Duodenal mucosa (tissue), 2 donors: ENCODE results near the gene LRRC28.
A peak's percentile ranks its signal among the peaks of the same experiment; 100 is the strongest.

Experiments used
- H3K27ac ChIP-seq: one replicate; pipeline ENCODE4 v1.7.0; 2013; ENCODE audit warnings: low read depth, low read length
- H3K27me3 ChIP-seq, 2 donors: one replicate each; pipeline ENCODE4 v1.7.0; 2013; ENCODE audit warnings: low read length in 2 of 2, control low read depth in 1 of 2; ENCODE audit not compliant: insufficient read depth in 2 of 2, control insufficient read depth in 1 of 2
- H3K36me3 ChIP-seq, 2 donors: one replicate each; pipeline ENCODE4 v1.7.0; 2013; ENCODE audit warnings: low read length in 2 of 2, control low read depth in 1 of 2; ENCODE audit not compliant: insufficient read depth in 2 of 2, control insufficient read depth in 1 of 2
- H3K4me1 ChIP-seq, 2 donors: one replicate each; pipeline ENCODE4 v1.7.0; 2013; ENCODE audit warnings: low read length in 2 of 2, control low read depth in 1 of 2; ENCODE audit not compliant: insufficient read depth in 2 of 2, control insufficient read depth in 1 of 2
- H3K4me3 ChIP-seq, 2 donors: one replicate each; pipeline ENCODE4 v1.7.0; 2013; ENCODE audit warnings: low read length in 2 of 2, low read depth in 1 of 2
- H3K9ac ChIP-seq, 2 donors: one replicate each; pipeline ENCODE4 v1.7.0; 2013; ENCODE audit warnings: low read length in 2 of 2, low read depth in 1 of 2
- H3K9me3 ChIP-seq, 2 donors: one replicate each; pipeline ENCODE4 v1.7.0; 2013; ENCODE audit warnings: low read length in 2 of 2, control low read depth in 1 of 2; ENCODE audit not compliant: control insufficient read depth in 1 of 2

Gene LRRC28

DNA sequence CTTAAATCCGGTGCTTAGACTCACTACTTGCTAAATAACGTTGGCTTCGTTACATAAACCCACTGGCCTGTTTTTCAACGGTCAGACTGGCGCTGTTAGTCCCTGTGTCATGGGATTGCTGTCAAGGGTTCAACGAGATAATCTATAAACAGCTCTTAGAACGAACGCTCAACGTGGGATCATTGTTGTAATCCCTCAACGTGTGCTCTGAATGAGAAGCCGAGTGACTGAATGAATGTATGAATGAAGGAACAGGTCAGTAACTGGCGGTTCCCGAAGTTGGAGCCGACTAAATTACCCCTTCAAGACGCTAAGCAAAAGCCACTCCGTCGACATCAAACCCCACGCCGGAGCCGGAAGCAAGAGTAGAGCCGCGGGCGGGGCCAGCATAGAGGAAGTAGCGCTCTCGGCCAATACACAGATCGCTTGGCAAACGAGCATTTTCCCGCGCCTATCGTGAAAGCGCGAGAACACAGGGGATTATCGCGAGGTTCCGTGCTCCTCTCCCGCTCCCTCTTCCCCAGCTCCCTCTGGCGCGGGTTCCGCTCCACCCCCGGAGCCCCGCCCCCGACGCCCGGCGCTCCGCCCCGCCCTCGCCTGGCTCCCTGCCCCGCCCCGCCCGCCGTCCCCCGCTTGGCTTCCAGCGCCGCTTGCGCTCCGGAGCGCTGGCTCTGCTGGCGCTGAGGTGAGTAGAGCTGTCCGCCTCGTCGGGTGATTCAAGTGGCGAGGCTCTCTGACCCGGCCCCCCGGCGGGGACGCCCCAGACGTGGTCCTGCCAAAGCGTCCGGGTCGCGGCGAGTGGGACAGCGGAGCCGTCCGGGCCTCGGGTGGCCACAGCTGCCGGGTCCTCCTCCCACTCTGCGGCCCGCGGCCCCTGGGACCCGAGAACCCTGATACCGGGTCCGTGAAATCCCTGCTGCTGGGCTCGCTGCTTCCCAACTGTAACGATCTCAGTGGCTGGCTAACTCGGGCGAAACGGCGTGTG, at the start of gene LRRC28:
TSS of gene LRRC28 (plus strand) at position 625 of the 985 bp plus-strand sequence. CDS start 4,477 bp downstream, outside the sequence.
- H3K4me3 ChIP-seq = peak within 1 kb of the TSS; percentile 85 to 94
- H3K9me3 ChIP-seq = no peaks in the 10 kb centered on the region
- no peaks in the 10 kb centered on the region for H3K27me3 ChIP-seq
- H3K4me1 ChIP-seq = peaks cover 27 to 29% of the 10 kb centered on the region in 2 donors
- peak within 1 kb of the TSS; percentile 73 to 97 for H3K9ac ChIP-seq
- H3K36me3 ChIP-seq = no peaks in the 10 kb centered on the region
- H3K27ac ChIP-seq = peak within 1 kb of the TSS; percentile 92

- Histone ChIP-seq H3K27me3 (no peaks in the 10 kb centered on the region), H3K36me3 (peaks cover 5 to 9% of the 10 kb centered on the region in 2 donors), H3K27ac (no peak overlapping the region), H3K9me3 (no peaks in the 10 kb centered on the region), H3K9ac (no peak overlapping the region), H3K4me1 (no peaks in the 10 kb centered on the region), H3K4me3 (no peak overlapping the region)
These were observed 49.1 kb upstream of the LRRC28 start for GRCh38 chr15:99202176-99202552.

- no peaks in the 10 kb centered on the region for H3K9me3 ChIP-seq
- no peak overlapping the region for H3K9ac ChIP-seq
- H3K36me3 ChIP-seq = peaks cover 0 to 4% of the 10 kb centered on the region in 2 donors
- H3K4me1 ChIP-seq = no peaks in the 10 kb centered on the region
- H3K27ac ChIP-seq = no peak overlapping the region
- no peaks in the 10 kb centered on the region for H3K27me3 ChIP-seq
- H3K4me3 ChIP-seq = no peak overlapping the region
These were observed 43.6 kb upstream of the LRRC28 start for GRCh38 chr15:99207672-99208071.

- Histone ChIP-seq H3K27ac (no peak overlapping the region), H3K36me3 (peaks cover 0 to 4% of the 10 kb centered on the region in 2 donors), H3K9ac (no peak overlapping the region), H3K9me3 (no peaks in the 10 kb centered on the region), H3K27me3 (no peaks in the 10 kb centered on the region), H3K4me1 (no peaks in the 10 kb centered on the region), H3K4me3 (no peak overlapping the region)
These were observed 42.0 kb upstream of the LRRC28 start for GRCh38 chr15:99209326-99209725.

DNA sequence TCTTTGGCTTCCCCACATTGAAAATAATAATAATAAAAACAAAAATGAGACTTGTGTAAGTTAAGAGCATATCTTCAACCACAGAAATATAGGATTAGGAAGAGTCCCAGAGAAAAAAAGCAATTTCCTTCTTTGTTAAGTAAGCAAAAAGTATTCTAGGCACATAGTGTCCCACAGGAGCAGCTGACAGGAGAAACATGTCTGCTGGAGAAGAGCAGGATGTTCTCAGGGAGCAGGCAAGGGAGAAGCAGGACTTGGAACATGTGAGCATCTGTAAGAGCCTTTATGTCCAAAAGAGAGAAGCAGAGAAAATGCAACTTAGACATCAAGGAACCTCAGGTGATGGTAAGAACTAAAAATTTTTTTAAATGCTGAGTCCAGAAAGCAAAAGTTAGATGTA, 40.9 kb upstream of the LRRC28 start:
- Histone ChIP-seq H3K27me3 (no peaks in the 10 kb centered on the region), H3K9ac (no peak overlapping the region), H3K4me1 (no peaks in the 10 kb centered on the region), H3K9me3 (no peaks in the 10 kb centered on the region), H3K27ac (no peak overlapping the region), H3K36me3 (peaks cover 0 to 4% of the 10 kb centered on the region in 2 donors), H3K4me3 (no peak overlapping the region)

DNA sequence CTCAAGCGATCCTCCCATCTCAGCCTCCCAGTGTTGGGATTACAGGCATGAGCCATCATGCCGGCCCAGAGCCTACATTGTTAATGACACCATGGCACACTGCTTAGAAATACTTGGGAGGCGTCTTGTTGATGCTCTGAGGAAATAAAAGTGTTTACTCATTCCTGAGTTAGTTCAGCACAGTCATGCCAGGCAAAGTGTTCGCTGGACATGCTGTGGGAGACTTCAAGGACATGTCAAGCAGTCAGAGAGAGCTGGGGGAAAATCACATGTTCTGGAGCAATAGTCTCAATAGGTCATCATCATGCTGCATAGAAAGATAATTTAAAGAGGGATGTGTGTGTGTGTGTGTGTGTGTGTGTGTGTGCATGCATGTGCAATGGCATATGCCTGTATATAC, 39.4 kb upstream of the LRRC28 start:
- no peak overlapping the region for H3K27ac ChIP-seq
- H3K4me1 ChIP-seq = no peaks in the 10 kb centered on the region
- H3K9ac ChIP-seq = no peak overlapping the region
- H3K4me3 ChIP-seq = no peak overlapping the region
- no peaks in the 10 kb centered on the region for H3K27me3 ChIP-seq
- H3K36me3 ChIP-seq = peaks cover 0 to 4% of the 10 kb centered on the region in 2 donors
- H3K9me3 ChIP-seq = no peaks in the 10 kb centered on the region

GRCh38 chr15:99212406-99212805, 38.9 kb upstream of the LRRC28 start:
- Histone ChIP-seq H3K4me1 (no peaks in the 10 kb centered on the region), H3K27ac (no peak overlapping the region), H3K9me3 (no peaks in the 10 kb centered on the region), H3K36me3 (peaks cover 0 to 4% of the 10 kb centered on the region in 2 donors), H3K27me3 (no peaks in the 10 kb centered on the region), H3K4me3 (no peak overlapping the region), H3K9ac (no peak overlapping the region)

DNA sequence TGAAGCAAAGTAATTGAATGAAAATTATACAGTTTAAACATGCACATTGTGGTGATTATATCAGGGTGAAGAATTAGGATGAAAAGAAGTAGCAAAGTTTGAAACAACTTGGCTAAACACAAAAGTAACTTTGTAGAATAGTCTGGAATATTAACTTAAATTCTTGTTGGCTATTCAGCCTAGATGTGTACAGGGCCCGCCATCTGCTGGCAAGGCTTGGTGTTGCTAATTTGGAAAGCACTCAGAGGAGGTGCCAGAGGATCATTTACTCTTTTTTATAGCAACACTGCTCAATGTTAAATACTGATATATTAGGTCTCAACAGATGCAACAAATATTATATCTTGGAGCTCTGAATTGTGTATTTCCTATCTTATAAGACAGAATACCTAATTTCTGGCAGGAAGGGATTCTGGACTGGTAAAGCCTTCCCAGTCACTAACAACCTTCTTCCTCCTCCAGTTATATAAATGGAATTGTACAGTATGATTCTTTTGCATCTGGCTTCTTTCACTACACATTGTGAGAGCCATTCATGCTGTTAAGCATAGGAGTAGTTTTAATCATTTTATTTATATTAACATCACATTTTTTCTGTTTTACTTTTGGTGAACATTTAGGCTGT, 38.0 kb upstream of the LRRC28 start:
- no peaks in the 10 kb centered on the region for H3K27me3 ChIP-seq
- no peak overlapping the region for H3K4me3 ChIP-seq
- no peak overlapping the region for H3K9ac ChIP-seq
- H3K9me3 ChIP-seq = no peaks in the 10 kb centered on the region
- peaks cover 7 to 12% of the 10 kb centered on the region in 2 donors for H3K36me3 ChIP-seq
- no peak overlapping the region for H3K27ac ChIP-seq
- no peaks in the 10 kb centered on the region for H3K4me1 ChIP-seq

DNA sequence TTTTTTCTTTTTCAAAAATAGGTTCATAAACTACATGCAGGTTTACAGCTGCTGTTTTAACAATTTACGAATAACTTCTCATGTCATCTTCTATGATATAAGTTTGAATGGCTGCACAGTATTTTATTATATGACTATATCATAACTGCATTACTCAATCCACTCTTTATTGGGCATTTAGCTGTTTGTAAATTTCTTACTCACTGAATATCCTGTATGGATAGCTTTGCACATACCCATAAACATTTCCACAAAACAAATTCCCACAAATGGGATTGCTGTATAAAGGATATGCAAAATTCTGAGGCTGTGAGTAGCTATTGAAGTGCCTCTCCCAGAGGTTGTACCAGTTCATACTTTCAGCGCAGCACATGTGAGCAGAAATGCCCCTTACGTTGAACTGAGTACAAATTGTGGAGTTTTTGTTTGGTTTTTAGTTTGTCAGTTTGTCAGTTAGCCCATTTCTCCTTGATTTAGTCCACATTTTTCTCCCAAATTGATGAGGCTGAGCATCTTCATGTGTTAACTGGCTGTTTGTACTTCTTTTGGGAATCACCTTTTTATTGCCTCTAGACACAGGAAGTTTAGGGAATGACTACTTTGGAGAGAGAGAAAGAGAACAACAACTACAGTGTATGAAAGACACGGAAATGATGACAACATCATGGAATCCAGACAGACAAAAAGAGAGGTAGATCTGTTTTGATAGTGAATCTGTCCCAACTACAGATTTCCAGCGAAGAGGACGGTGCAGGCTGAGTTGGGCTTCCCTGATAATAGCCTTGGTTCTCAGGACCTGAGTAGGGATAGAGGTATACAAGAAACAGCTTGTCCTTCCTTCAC, 26.7 kb upstream of the LRRC28 start:
- H3K4me3 ChIP-seq = no peak overlapping the region
- peaks cover 9 to 33% of the 10 kb centered on the region in 2 donors for H3K36me3 ChIP-seq
- no peaks in the 10 kb centered on the region for H3K27me3 ChIP-seq
- no peaks in the 10 kb centered on the region for H3K9me3 ChIP-seq
- H3K27ac ChIP-seq = no peak overlapping the region
- H3K4me1 ChIP-seq = no peaks in the 10 kb centered on the region
- no peak overlapping the region for H3K9ac ChIP-seq
